ENCODE results near the gene KRT3. TPM values are rescaled to one million over a fixed set of nuclear protein-coding genes. Genes with fewer than 3 reads are reported as not detected.

Gene KRT3
- total RNA-seq, 2 experiments from 2014 or later = not detected

DNA sequence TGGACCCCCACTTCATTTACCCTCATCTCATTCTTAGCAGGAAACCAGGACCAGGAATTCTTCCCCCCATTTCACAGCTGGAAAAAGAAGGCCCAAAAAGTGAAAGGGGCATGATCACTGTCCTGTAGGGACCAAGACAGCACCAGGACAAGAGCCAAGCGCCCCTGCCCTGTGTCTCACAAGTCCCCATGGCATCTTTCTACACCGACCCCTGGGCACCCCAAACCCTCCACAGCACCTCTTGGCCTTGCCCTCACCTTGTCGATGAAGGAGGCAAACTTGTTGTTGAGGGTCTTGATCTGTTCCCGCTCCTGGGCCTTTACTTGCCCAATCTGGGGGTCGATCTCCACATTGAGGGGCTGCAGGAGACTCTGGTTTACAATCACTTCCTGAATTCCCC is 19.5 kb downstream of the KRT3 start:
- H3K27ac Mint-ChIP-seq = no peak overlapping the region
- ChIA-PET CTCF (interaction anchor here (1.4 kb wide), 1 partner anchor 103 kb away, joined by 4 read pairs; no protein-coding TSS in a partner anchor), POLR2A (no interaction called here)
- no peaks in the 10 kb centered on the region for H3K36me3 Mint-ChIP-seq
- H3K27me3 Mint-ChIP-seq = peaks cover 5% of the 10 kb centered on the region
- intact Hi-C loops (cut with micrococcal nuclease) = no loop called here
- no peak overlapping the region for H3K4me3 Mint-ChIP-seq
- H3K9me3 Mint-ChIP-seq = no peaks in the 10 kb centered on the region
- H3K4me1 Mint-ChIP-seq (ENCODE audit: low read depth) = no peaks in the 10 kb centered on the region
- no peak for DNase-seq

DNA sequence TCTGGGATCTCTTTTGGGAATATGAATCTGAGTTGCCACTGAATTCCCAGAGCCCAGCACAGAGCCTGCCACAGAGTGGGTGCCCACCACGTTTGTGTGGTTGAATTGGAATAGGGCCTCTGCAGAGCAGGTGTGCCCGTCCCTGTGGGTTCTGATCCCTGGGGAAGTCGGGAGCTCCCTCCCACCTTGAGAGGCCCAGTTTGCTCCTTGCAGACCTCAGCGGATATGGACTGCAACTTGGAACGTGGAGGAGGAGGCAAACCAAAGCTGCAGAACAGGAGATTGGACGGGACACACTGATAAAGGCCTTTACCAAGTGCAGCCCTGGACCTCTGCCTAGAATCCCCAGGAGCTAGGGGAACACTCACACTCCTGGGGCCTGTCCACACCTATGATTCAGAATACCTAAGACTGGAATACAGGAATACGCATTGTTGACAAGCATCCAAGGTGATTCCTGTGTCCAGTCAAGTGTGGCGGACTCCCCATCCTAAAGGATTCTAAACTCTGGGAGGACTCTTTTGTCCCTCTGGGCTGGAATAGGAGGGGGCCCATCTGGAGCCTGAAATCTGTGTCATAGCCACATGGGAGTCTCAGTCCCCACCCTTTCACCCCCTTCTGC is 21.2 kb downstream of the KRT3 start:
- no peak overlapping the region for H3K4me3 Mint-ChIP-seq
- H3K27ac Mint-ChIP-seq = no peak overlapping the region
- H3K4me1 Mint-ChIP-seq (ENCODE audit: low read depth) = no peaks in the 10 kb centered on the region
- intact Hi-C loops (cut with micrococcal nuclease) = no loop called here
- no peaks in the 10 kb centered on the region for H3K36me3 Mint-ChIP-seq
- H3K27me3 Mint-ChIP-seq = peaks cover 5% of the 10 kb centered on the region
- H3K9me3 Mint-ChIP-seq = no peaks in the 10 kb centered on the region
- CTCF ChIA-PET = no interaction called here
- no peak for DNase-seq
- POLR2A ChIA-PET = no interaction called here

DNA sequence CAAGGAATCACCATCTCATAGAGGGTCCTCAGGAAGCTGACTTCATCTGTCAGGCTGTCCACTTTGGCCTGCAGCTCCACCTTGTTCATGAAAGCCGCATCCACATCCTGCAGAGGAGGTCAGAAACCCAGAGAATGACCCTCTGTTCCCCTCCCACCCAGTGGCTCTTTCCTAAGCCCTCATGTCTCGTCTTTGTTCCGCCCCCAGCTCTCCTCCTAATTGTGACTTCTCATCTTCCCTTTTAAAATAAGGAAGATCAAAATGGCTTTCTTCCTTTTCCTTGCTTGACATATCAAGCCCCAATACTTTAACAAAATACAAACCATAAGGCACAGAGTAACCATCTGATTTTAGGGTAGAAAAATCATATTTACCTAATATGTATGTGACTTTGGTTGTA is 23.1 kb downstream of the KRT3 start:
- Mint-ChIP-seq H3K36me3 (no peaks in the 10 kb centered on the region), H3K27ac (no peak overlapping the region), H3K9me3 (no peaks in the 10 kb centered on the region), H3K4me1 (ENCODE audit: low read depth) (no peaks in the 10 kb centered on the region), H3K27me3 (peaks cover 5% of the 10 kb centered on the region), H3K4me3 (no peak overlapping the region)
- POLR2A ChIA-PET = no interaction called here
- CTCF ChIA-PET = no interaction called here
- DNase-seq = no peak
- intact Hi-C loops (cut with micrococcal nuclease) = no loop called here

DNA sequence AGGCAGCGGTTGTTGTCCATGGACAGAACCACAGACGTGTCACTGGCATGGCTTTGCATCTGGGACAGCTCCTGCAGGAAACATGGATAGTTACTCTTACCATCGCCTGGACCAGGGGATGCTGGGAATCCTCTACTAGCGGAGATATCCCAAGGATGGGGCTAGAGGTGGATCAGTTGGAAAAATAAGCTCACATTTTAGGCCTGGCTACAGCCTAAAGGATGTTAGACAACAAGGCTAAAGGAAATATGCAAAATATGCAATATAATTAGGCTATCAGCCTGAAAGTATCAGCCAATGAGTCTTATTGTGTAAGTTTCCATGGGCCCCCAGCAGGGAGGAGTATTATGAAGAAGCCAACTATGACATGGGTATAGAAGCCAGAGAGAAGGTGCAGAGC is 23.7 kb downstream of the KRT3 start:
- no peak for DNase-seq
- Mint-ChIP-seq H3K27me3 (peaks cover 5% of the 10 kb centered on the region), H3K4me1 (ENCODE audit: low read depth) (no peaks in the 10 kb centered on the region), H3K36me3 (no peaks in the 10 kb centered on the region), H3K9me3 (no peaks in the 10 kb centered on the region), H3K27ac (no peak overlapping the region), H3K4me3 (no peak overlapping the region)
- intact Hi-C loops (cut with micrococcal nuclease) = no loop called here
- POLR2A ChIA-PET = no interaction called here
- CTCF ChIA-PET = interaction anchor here (0.9 kb wide), 1 partner anchor 10 kb away, joined by 3 read pairs; no protein-coding TSS in a partner anchor

DNA sequence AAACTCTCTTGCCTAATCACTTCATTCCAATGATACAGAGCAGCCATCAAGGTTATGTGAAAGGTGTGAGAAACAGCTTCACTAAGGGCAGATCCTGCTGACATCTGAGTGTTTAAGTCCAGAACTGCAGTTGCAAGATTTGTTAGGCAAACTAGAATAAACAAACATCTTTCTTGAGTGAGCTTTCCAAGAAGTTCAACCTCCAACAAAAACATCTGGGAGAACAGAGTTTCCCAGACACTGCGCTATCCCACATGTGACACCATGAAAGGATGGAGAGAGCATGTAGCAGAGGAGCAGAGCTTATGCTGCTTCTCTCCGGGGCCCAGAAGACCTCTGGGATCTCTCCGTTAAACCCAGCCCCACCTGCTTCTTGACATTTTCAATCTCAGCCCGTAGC is 24.4 kb downstream of the KRT3 start:
- intact Hi-C loops (cut with micrococcal nuclease) = no loop called here
- no peak for DNase-seq
- no peaks in the 10 kb centered on the region for H3K36me3 Mint-ChIP-seq
- H3K4me1 Mint-ChIP-seq (ENCODE audit: low read depth) = no peaks in the 10 kb centered on the region
- ChIA-PET POLR2A (interaction anchor here (0.9 kb wide), 1 partner anchor 37 kb away, joined by 3 read pairs; no protein-coding TSS in a partner anchor), CTCF (interaction anchor here (0.9 kb wide), 1 partner anchor 11 kb away, joined by 3 read pairs; no protein-coding TSS in a partner anchor)
- no peaks in the 10 kb centered on the region for H3K9me3 Mint-ChIP-seq
- no peak overlapping the region for H3K4me3 Mint-ChIP-seq
- H3K27ac Mint-ChIP-seq = no peak overlapping the region
- peaks cover 4% of the 10 kb centered on the region for H3K27me3 Mint-ChIP-seq

DNA sequence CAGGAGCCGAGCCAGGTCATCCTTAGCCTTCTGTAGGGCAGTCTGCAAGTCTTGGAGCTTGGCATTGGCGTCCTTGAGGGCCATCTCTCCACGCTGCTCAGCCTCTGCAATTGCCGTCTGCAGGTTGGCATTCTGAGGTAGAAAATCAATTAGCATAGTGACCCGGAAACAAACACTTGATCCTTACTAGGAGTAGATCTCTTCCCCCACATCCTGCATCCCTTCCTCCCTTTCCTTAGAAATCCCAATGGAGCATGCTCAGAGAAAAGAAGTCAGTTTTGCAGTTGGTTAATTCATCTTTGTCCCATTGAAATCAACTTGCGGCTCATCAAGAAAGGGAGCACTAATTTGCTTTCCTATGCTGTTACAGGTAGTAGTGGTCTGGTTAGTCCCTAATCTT is 24.8 kb downstream of the KRT3 start:
- Mint-ChIP-seq H3K27ac (no peak overlapping the region), H3K36me3 (no peaks in the 10 kb centered on the region), H3K9me3 (no peaks in the 10 kb centered on the region), H3K4me3 (no peak overlapping the region), H3K27me3 (peaks cover 4% of the 10 kb centered on the region), H3K4me1 (ENCODE audit: low read depth) (no peaks in the 10 kb centered on the region)
- DNase-seq = no peak
- POLR2A ChIA-PET = interaction anchor here (0.9 kb wide), 1 partner anchor 37 kb away, joined by 3 read pairs; no protein-coding TSS in a partner anchor
- intact Hi-C loops (cut with micrococcal nuclease) = no loop called here
- CTCF ChIA-PET = no interaction called here

DNA sequence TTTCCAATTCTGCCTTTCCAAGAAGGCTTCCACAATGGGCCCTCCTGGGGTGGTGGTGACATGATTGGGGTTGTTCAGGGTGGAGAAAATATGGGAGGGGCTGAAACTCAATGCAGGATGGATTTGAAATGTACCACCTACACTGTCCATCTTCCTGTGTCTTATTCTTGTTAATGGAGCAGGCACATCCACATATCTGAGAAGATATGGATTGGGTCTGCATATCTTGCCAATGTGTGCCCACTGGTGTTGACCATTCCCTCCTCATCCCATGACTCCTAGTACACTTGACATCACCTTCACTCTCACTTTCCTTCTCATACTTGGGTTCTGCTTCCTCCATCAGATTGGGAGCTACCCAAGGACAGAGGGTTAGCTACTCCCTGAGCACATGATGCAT is 26.0 kb downstream of the KRT3 start:
- intact Hi-C loops (cut with micrococcal nuclease) = no loop called here
- POLR2A ChIA-PET = no interaction called here
- Mint-ChIP-seq H3K36me3 (no peaks in the 10 kb centered on the region), H3K27ac (no peak overlapping the region), H3K4me3 (no peak overlapping the region), H3K4me1 (ENCODE audit: low read depth) (no peaks in the 10 kb centered on the region), H3K27me3 (peaks cover 4% of the 10 kb centered on the region), H3K9me3 (no peaks in the 10 kb centered on the region)
- no peak for DNase-seq
- CTCF ChIA-PET = no interaction called here

DNA sequence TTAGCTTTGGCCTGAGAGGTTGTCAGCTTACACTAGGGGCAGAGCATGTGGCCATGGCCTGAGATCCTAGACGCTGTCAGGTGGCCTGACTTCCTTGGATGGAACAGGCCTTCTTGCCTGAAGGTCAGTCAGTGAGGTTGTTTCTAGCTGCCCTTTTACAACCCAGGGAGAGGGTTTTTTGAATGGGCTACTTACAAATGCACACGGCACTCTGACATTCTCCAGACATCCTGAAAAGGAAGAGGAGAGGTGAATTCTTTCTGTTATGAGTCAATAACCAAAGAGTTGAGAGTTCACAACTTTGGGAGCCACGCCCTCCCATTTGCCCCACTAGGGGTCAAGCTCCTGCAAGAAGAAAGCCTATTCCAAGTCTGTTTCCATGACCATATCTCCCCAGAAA is 26.6 kb downstream of the KRT3 start:
- ChIA-PET POLR2A (no interaction called here), CTCF (no interaction called here)
- no peak overlapping the region for H3K4me3 Mint-ChIP-seq
- no peaks in the 10 kb centered on the region for H3K36me3 Mint-ChIP-seq
- H3K27ac Mint-ChIP-seq = no peak overlapping the region
- H3K27me3 Mint-ChIP-seq = peaks cover 4% of the 10 kb centered on the region
- no peak for DNase-seq
- intact Hi-C loops (cut with micrococcal nuclease) = no loop called here
- no peaks in the 10 kb centered on the region for H3K9me3 Mint-ChIP-seq
- no peaks in the 10 kb centered on the region for H3K4me1 Mint-ChIP-seq (ENCODE audit: low read depth)

DNA sequence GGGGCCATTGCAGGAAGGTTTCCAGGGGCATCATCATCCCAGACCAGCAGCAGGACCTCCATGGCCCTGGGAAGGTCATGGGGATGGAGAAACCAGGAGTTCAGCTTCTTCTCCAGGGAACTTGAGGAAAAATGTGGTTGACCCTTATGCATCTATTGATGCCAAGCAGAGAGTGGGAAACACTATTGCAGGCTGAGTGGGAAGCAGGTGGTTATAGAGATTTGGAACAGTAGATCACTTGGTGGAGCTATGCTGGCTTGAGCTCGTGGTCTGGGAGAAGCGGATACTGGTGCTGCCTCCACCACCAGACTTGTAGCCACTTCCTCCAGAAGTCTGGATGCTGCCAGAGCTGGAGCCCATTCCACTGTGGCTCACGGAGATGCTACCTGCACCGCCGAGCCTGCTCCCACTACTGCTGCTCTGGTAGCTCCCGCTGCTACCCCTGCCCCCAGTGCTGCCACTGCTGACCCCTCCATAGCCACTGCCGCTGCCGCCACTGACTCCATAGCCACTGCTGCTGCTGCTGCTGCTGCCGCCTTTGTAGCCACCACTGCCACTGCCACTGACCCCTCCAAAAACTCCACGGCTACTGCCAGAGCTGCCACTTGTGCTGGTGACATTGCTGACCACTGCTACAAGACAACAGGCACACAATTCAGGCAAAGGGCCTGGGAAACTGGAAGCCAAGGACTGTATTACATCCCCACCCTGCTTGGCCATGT is 27.3 kb downstream of the KRT3 start:
- H3K36me3 Mint-ChIP-seq = no peaks in the 10 kb centered on the region
- no peak overlapping the region for H3K4me3 Mint-ChIP-seq
- intact Hi-C loops (cut with micrococcal nuclease) = no loop called here
- DNase-seq = no peak
- peaks cover 5% of the 10 kb centered on the region for H3K27me3 Mint-ChIP-seq
- H3K4me1 Mint-ChIP-seq (ENCODE audit: low read depth) = no peaks in the 10 kb centered on the region
- no peak overlapping the region for H3K27ac Mint-ChIP-seq
- POLR2A ChIA-PET = no interaction called here
- no peaks in the 10 kb centered on the region for H3K9me3 Mint-ChIP-seq
- CTCF ChIA-PET = no interaction called here

DNA sequence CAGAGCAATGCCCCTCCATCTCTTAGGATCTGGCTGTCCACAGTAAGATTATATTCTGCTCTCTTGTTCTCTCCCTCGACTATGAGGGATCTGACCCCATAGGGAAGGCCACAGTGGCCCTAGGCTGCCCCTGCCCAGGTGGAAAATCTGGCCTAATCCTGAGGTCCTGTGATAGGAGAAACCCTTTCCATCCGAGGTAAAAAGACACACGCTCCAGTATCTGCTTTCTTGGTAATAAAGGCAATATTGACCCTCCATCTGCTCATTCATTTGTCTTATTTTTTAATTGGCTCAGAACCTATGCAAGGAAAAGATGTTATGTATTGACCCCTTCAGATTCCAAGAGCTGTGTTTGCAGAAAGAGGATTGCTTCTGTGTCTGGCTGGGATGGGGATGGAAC is 28.5 kb downstream of the KRT3 start:
- intact Hi-C loops (cut with micrococcal nuclease) = no loop called here

DNA sequence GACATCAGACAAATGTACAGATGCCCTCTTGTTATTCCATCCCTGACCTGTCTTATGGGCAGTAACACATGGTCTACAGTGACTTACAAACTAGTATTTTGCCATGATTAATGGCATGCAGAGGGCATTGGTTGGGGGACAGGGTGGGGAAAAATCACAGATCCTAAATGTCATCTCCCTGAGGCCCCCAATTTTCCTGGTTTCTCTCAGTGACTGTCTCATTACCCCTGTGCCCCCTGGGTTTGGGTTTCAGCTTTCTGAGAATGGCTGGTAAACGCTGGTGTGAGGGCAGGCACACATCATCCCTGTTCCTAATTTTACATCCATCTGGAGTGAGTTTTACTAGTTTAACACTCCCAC is 28.9 kb downstream of the KRT3 start:
- H3K36me3 Mint-ChIP-seq = no peaks in the 10 kb centered on the region
- H3K9me3 Mint-ChIP-seq = peaks cover 5% of the 10 kb centered on the region
- no peak overlapping the region for H3K27ac Mint-ChIP-seq
- ChIA-PET POLR2A (no interaction called here), CTCF (interaction anchor here (0.6 kb wide), 1 partner anchor 119 kb away, joined by 3 read pairs; no protein-coding TSS in a partner anchor)
- peaks cover 5% of the 10 kb centered on the region for H3K27me3 Mint-ChIP-seq
- DNase-seq = no peak
- no peak overlapping the region for H3K4me3 Mint-ChIP-seq
- intact Hi-C loops (cut with micrococcal nuclease) = no loop called here
- H3K4me1 Mint-ChIP-seq (ENCODE audit: low read depth) = no peaks in the 10 kb centered on the region

More for the DNA sequence above, 28.5 kb downstream of the KRT3 start:
- Mint-ChIP-seq H3K27me3 (peaks cover 5% of the 10 kb centered on the region), H3K36me3 (no peaks in the 10 kb centered on the region), H3K9me3 (peaks cover under 1% of the 10 kb centered on the region), H3K27ac (no peak overlapping the region), H3K4me3 (no peak overlapping the region), H3K4me1 (ENCODE audit: low read depth) (no peaks in the 10 kb centered on the region)
- CTCF ChIA-PET = no interaction called here
- POLR2A ChIA-PET = no interaction called here
- no peak for DNase-seq

DNA sequence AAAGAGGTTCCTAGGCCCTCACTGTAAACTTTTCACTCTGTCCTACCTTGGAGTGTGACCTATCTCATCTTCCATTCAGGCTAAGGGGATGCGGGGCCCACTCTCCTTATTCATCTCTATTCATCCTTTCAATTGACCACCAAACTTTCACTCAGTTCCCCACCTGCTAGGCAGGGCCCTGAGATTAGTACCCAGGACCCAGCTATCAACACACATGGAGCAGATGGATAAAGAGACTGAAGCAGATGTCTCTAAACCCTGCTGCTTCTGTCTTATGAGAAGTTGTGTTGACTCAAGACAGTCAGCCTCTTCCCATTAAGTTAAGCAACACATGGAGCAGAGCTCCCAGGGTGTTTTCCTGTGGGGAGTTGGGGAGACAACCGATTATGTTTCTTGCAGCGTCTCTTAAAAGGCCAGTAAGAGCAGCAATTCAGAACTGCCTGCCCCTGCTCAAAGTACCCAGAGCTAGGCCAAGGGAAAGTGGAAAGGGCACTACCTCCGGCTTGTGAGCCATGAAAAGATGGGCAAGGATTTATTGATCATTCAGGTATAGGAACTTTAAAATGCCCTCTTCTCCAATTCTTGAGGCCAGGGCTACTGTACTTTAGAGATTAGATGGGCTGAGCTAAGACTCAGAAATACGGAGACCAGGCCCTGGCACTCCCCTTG is 29.4 kb downstream of the KRT3 start:
- H3K27me3 Mint-ChIP-seq = peaks cover 5% of the 10 kb centered on the region
- intact Hi-C loops (cut with micrococcal nuclease) = no loop called here
- POLR2A ChIA-PET = no interaction called here
- no peaks in the 10 kb centered on the region for H3K36me3 Mint-ChIP-seq
- peaks cover 9% of the 10 kb centered on the region for H3K9me3 Mint-ChIP-seq
- CTCF ChIA-PET = interaction anchor here (0.6 kb wide), 1 partner anchor 119 kb away, joined by 3 read pairs; no protein-coding TSS in a partner anchor
- no peak for DNase-seq
- no peaks in the 10 kb centered on the region for H3K4me1 Mint-ChIP-seq (ENCODE audit: low read depth)
- no peak overlapping the region for H3K27ac Mint-ChIP-seq
- no peak overlapping the region for H3K4me3 Mint-ChIP-seq
